H1 (cell line): ENCODE results near the gene ZXDA. TPM values are rescaled to one million over a fixed set of nuclear protein-coding genes. Genes with fewer than 3 reads are reported as not detected.
A peak's percentile ranks its signal among the peaks of the same experiment; 100 is the strongest.
"Not testable (repeated sequence)": the region's sequence is repeated elsewhere in the genome, so short reads cannot be mapped to it uniquely, and the experiment has no call there.

Experiments
- CTCF ChIA-PET: fragments of 300-600 bp; sonication (Branson Sonifier 250); formaldehyde crosslinking; loops from one replicate; lab custom pipeline; 2021; ENCODE audit not compliant: partially characterized antibody; lab: Charles Lee
- POLR2A ChIA-PET: fragments of 300-600 bp; sonication (Branson Sonifier 250); formaldehyde crosslinking; loops from one replicate; lab custom pipeline; 2021; ENCODE audit warnings: inconsistent platforms; ENCODE audit not compliant: partially characterized antibody; lab: Charles Lee
- DNase-seq, 2 experiments: peaks; one replicate each; pipeline versions ENCODE4 v3.0.0 to v3.0.0-alpha.2; 2010 to 2022; ENCODE audit warnings: low spot score in 2 of 2, low read depth in 1 of 2, mixed read lengths in 1 of 2
- FAIRE-seq: peaks from 2 replicates; lab custom pipeline; 2011; peaks lifted over from hg19 to GRCh38; lab: Jason Lieb, UNC
- H2AFZ ChIP-seq: 2 replicates; pipeline ENCODE4 v1.8.1; 2012; ENCODE audit warnings: low read length, inconsistent platforms
- H2AK5ac ChIP-seq: 2 replicates; pipeline ENCODE4 v1.6.1; 2013; ENCODE audit warnings: low read depth, low read length
- H2BK120ac ChIP-seq: replicated peaks from 2 replicates; pipeline ENCODE3; 2013; ENCODE audit warnings: low read depth, low read length, inconsistent platforms
- H2BK12ac ChIP-seq: 2 replicates; pipeline ENCODE4 v1.6.1; 2013; ENCODE audit warnings: low read depth, low read length
- H2BK15ac ChIP-seq: 2 replicates; pipeline ENCODE4 v1.6.1; 2013; ENCODE audit warnings: low read length
- H2BK20ac ChIP-seq: 2 replicates; pipeline ENCODE4 v1.6.1; 2013; ENCODE audit warnings: low read length
- H2BK5ac ChIP-seq: 2 replicates; pipeline ENCODE4 v1.6.1; 2013; ENCODE audit warnings: low read depth, low read length
- H3K14ac ChIP-seq: 2 replicates; pipeline ENCODE4 v1.6.1; 2013; ENCODE audit warnings: inconsistent platforms; ENCODE audit not compliant: insufficient read length
- H3K18ac ChIP-seq: 2 replicates; pipeline ENCODE4 v1.6.1; 2013; ENCODE audit warnings: low read length; ENCODE audit errors: extremely low read depth
- H3K23ac ChIP-seq: 2 replicates; pipeline ENCODE4 v1.6.1; 2013; ENCODE audit warnings: inconsistent platforms; ENCODE audit not compliant: insufficient read length
- H3K23me2 ChIP-seq: 2 replicates; pipeline ENCODE4 v1.6.1; 2013; ENCODE audit warnings: low read depth, low read length
- H3K27ac ChIP-seq: 2 replicates; pipeline ENCODE4 v1.6.1; 2011; ENCODE audit warnings: low read depth, low read length, inconsistent platforms
- H3K27me3 ChIP-seq, 4 experiments: replicated peaks in 1 of 4; 1 replicate in 1 of 4; 2 replicates in 3 of 4; pipeline versions ENCODE4 v1.6.1 to v1.8.1; 2011 to 2013; ENCODE audit warnings: low read length in 3 of 4, mild to moderate bottlenecking in 3 of 4, inconsistent platforms in 2 of 4, mixed read lengths in 2 of 4, moderate library complexity in 1 of 4; ENCODE audit not compliant: control insufficient read depth in 3 of 4, insufficient read depth in 3 of 4; ENCODE audit errors: extremely low read depth in 1 of 4
- H3K36me3 ChIP-seq, 4 experiments: 2 replicates each; pipeline versions ENCODE4 v1.6.1 to v1.8.1; 2011 to 2013; ENCODE audit warnings: mild to moderate bottlenecking in 4 of 4, low read length in 3 of 4, moderate library complexity in 2 of 4, control low read depth in 1 of 4, inconsistent platforms in 1 of 4; ENCODE audit not compliant: insufficient read depth in 4 of 4, control insufficient read depth in 2 of 4
- H3K4ac ChIP-seq: replicated peaks from 2 replicates; pipeline ENCODE3; 2013; ENCODE audit warnings: low read length, low read depth, mixed read lengths, inconsistent platforms; ENCODE audit not compliant: insufficient read length
- H3K4me1 ChIP-seq, 4 experiments: replicated peaks in 1 of 4; 1 replicate in 1 of 4; 2 replicates in 3 of 4; pipeline versions ENCODE4 v1.6.1 to v1.8.1; 2011 to 2013; ENCODE audit warnings: low read length in 3 of 4, inconsistent platforms in 2 of 4, mixed read lengths in 1 of 4; ENCODE audit not compliant: insufficient read depth in 4 of 4, control insufficient read depth in 3 of 4
- H3K4me2 ChIP-seq, 2 experiments: 2 replicates each; pipeline versions ENCODE4 v1.6.1 to v1.8.1; 2011 to 2013; ENCODE audit warnings: low read depth in 2 of 2, low read length in 2 of 2, control low read depth in 1 of 2, inconsistent platforms in 1 of 2, mild to moderate bottlenecking in 1 of 2; ENCODE audit not compliant: insufficient read depth in 1 of 2
- H3K4me3 ChIP-seq, 4 experiments: fragments of 200-600, 300-600 bp in 1 of 4; sonication (generic), shearing (Covaris generic), sonication (Bioruptor Twin) in 1 of 4; 2 replicates each; pipeline versions ENCODE4 v1.5.1 to v1.8.1; 2011 to 2016; ENCODE audit warnings: low read length in 4 of 4, low read depth in 3 of 4, control low read depth in 2 of 4, inconsistent platforms in 2 of 4, mild to moderate bottlenecking in 2 of 4, mixed read lengths in 1 of 4, moderate library complexity in 1 of 4; ENCODE audit not compliant: insufficient read depth in 2 of 4; ENCODE audit errors: extremely low read depth in 1 of 4
- H3K56ac ChIP-seq: replicated peaks from 2 replicates; pipeline ENCODE3; 2013; ENCODE audit warnings: low read depth, mild to moderate bottlenecking, mixed read lengths, low read length, inconsistent platforms; ENCODE audit not compliant: insufficient read length
- H3K79me1 ChIP-seq: 2 replicates; pipeline ENCODE4 v1.6.1; 2013; ENCODE audit warnings: low read depth, low read length, control low read depth
- H3K79me2 ChIP-seq, 2 experiments: 2 replicates each; pipeline versions ENCODE4 v1.6.1 to v1.8.1; 2012 to 2013; ENCODE audit warnings: low read length in 2 of 2, mild to moderate bottlenecking in 2 of 2, inconsistent platforms in 1 of 2; ENCODE audit not compliant: insufficient read depth in 2 of 2, control insufficient read depth in 1 of 2
- H3K9ac ChIP-seq, 4 experiments: replicated peaks in 1 of 4; 1 replicate in 1 of 4; 2 replicates in 3 of 4; pipeline versions ENCODE4 v1.6.1 to v1.8.1; 2011 to 2013; ENCODE audit warnings: low read depth in 3 of 4, low read length in 3 of 4, control low read depth in 2 of 4, mild to moderate bottlenecking in 2 of 4, moderate library complexity in 2 of 4, inconsistent platforms in 1 of 4; ENCODE audit errors: extremely low read depth in 1 of 4
- H3K9me3 ChIP-seq, 2 experiments: 2 replicates each; pipeline versions ENCODE4 v1.6.1 to v1.8.1; 2012 to 2013; ENCODE audit warnings: mild to moderate bottlenecking in 2 of 2, moderate library complexity in 2 of 2, control low read depth in 1 of 2, inconsistent platforms in 1 of 2, low read depth in 1 of 2, low read length in 1 of 2, mixed read lengths in 1 of 2; ENCODE audit not compliant: insufficient read depth in 2 of 2
- H4K20me1 ChIP-seq, 2 experiments: replicated peaks in 1 of 2; 2 replicates each; pipeline versions ENCODE3 to v1.8.1; 2011 to 2013; ENCODE audit warnings: inconsistent platforms in 2 of 2, low read length in 2 of 2, mild to moderate bottlenecking in 1 of 2; ENCODE audit not compliant: insufficient read depth in 2 of 2, control insufficient read depth in 1 of 2
- H4K5ac ChIP-seq: 2 replicates; pipeline ENCODE4 v1.6.1; 2013; ENCODE audit warnings: low read length, low read depth, mixed read lengths, inconsistent platforms; ENCODE audit not compliant: insufficient read length
- H4K8ac ChIP-seq: 2 replicates; pipeline ENCODE4 v1.8.0; 2013; ENCODE audit warnings: mild to moderate bottlenecking, moderate library complexity, low read length, inconsistent platforms; ENCODE audit not compliant: insufficient read depth; ENCODE audit errors: extremely low read depth
- H4K91ac ChIP-seq: replicated peaks from 2 replicates; pipeline ENCODE3; 2013; ENCODE audit warnings: low read length, mixed read lengths, inconsistent platforms; ENCODE audit not compliant: insufficient read length
- WGBS, 2 experiments: shearing (Covaris generic) in 1 of 2; methylation state at CpG; one replicate each; pipeline versions ENCODE4 v1.1.6 to v1.1.7; 2013 to 2015; ENCODE audit warnings: low lambda C conversion rate in 2 of 2, mixed read lengths in 2 of 2, inconsistent platforms in 1 of 2, low coverage in 1 of 2, missing lambda C conversion rate in 1 of 2; ENCODE audit not compliant: insufficient replicate concordance in 2 of 2, insufficient coverage in 1 of 2, insufficient read length in 1 of 2; ENCODE audit errors: extremely low coverage in 1 of 2, missing lambda C conversion rate in 1 of 2; 5-methylcytosine and 5-hydroxymethylcytosine counted together
- long read RNA-seq, 2 experiments: library from RNA in 1 of 2; library from capped mRNA in 1 of 2; stranded (forward); transcript quantifications; one replicate each; pipeline ENCODE4 v2.0.0, GENCODE V29; 2021; ENCODE audit warnings: inconsistent platforms in 1 of 2
- polyA minus RNA-seq, 3 experiments: library from RNA; depleted of rRNA, polyadenylated mRNA; stranded (reverse); fragments of >200 nt; gene quantifications; 1 replicate in 2 of 3; 2 replicates in 1 of 3; pipeline ENCODE4 v1.2.3, GENCODE V29; 2011
- polyA plus RNA-seq, 7 experiments: library from polyadenylated mRNA; depleted of rRNA in 3 of 7; stranded (reverse) in 5 of 7; unstranded in 2 of 7; fragments of >200 nt in 5 of 7; fragments of 200-250 nt in 2 of 7; gene quantifications; 1 replicate in 5 of 7; 2 replicates in 1 of 7; 4 replicates in 1 of 7; pipeline versions ENCODE4 v1.2.1 to v1.2.3, GENCODE V29; 2011 to 2013; ENCODE audit warnings: missing spikeins in 2 of 7, mixed read lengths in 2 of 7
- total RNA-seq: library from RNA; stranded (reverse); fragmentation: NEBNext Ultra II Directional; extraction: Animal tissue kit (Norgen Biotek cat#: 25700); gene quantifications from 2 replicates; pipeline ENCODE4 v1.2.1, GENCODE V29; 2021

ZXDA gene, protein sequence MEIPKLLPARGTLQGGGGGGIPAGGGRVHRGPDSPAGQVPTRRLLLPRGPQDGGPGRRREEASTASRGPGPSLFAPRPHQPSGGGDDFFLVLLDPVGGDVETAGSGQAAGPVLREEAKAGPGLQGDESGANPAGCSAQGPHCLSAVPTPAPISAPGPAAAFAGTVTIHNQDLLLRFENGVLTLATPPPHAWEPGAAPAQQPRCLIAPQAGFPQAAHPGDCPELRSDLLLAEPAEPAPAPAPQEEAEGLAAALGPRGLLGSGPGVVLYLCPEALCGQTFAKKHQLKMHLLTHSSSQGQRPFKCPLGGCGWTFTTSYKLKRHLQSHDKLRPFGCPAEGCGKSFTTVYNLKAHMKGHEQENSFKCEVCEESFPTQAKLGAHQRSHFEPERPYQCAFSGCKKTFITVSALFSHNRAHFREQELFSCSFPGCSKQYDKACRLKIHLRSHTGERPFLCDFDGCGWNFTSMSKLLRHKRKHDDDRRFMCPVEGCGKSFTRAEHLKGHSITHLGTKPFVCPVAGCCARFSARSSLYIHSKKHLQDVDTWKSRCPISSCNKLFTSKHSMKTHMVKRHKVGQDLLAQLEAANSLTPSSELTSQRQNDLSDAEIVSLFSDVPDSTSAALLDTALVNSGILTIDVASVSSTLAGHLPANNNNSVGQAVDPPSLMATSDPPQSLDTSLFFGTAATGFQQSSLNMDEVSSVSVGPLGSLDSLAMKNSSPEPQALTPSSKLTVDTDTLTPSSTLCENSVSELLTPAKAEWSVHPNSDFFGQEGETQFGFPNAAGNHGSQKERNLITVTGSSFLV
- not detected in 2 replicates for total RNA-seq
- polyA plus RNA-seq (2011; rRNA removed): not detected in 2 replicates
- not detected for polyA plus RNA-seq (2011; cell fraction: cytosol; rRNA removed)
- not detected for polyA plus RNA-seq (2011; cell fraction: nucleus; rRNA removed)
- not detected in 4 replicates for polyA plus RNA-seq (2012, experiment 1 of 2)
- not detected for polyA plus RNA-seq (2012, experiment 2 of 2)
- 0.36 TPM for polyA plus RNA-seq (2013, experiment 1 of 2)
- 0.26 TPM for polyA plus RNA-seq (2013, experiment 2 of 2)
- polyA minus RNA-seq (2011; rRNA and poly(A)+ RNA removed): not detected in 2 replicates
- not detected for polyA minus RNA-seq (2011; cell fraction: cytosol; rRNA and poly(A)+ RNA removed)
- polyA minus RNA-seq (2011; cell fraction: nucleus; rRNA and poly(A)+ RNA removed): not detected
- long read RNA-seq, experiment 1: 0 reads
- long read RNA-seq, experiment 2: 0 reads

DNA sequence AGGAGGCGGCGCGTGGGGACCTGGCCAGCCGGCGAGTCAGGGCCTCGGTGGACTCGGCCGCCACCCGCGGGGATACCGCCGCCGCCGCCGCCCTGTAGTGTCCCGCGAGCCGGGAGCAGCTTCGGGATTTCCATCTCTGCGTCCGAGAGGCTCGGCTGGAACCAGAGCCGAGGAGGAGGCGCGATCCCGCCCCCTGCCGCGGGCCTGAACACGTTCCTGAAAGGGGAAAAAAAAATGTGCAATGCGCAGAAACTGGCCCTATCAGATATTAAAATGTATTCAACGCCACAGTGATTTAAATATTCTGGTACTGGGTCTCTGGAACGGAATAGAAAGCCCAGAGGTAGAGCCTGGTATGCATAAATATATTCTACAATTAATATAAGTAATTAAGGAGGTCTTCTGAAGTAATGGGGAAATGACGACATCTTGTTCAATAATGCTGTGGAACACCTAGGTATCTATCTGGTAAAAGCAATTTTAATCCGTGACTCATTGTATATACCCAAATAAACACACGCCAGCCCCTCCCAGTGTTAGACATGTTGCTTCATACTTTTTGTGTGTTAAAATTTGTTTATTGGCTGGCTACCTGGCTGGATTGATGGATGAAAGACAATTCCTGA lies at the start of gene ZXDA:
Gene ZXDA, minus strand, starts transcription at position 172 of the 626 bp plus-strand sequence. Its CDS starts 38 bp downstream, at position 134.
- Histone ChIP-seq H3K4me3 (peak within 1 kb of the TSS in 1 of 4 experiments; percentile 13; a peak in 2 of 8 replicates), H3K9me3 (peaks cover 0 to 34% of the 10 kb centered on the region in 2 experiments; a peak in 2 of 4 replicates)
- H2BK15ac ChIP-seq, H2AFZ ChIP-seq, POLR2A ChIA-PET, H3K23me2 ChIP-seq, FAIRE-seq, H3K27ac ChIP-seq, DNase-seq, H3K79me1 ChIP-seq, H3K4ac ChIP-seq, H3K18ac ChIP-seq, H3K23ac ChIP-seq, H4K91ac ChIP-seq, H3K36me3 ChIP-seq, H3K14ac ChIP-seq, H3K9ac ChIP-seq, H3K79me2 ChIP-seq, H3K4me2 ChIP-seq, H2BK20ac ChIP-seq, H2BK12ac ChIP-seq, H2BK120ac ChIP-seq, H3K27me3 ChIP-seq, H4K5ac ChIP-seq, H4K8ac ChIP-seq, H3K4me1 ChIP-seq, H2BK5ac ChIP-seq, CTCF ChIA-PET, H2AK5ac ChIP-seq, H3K56ac ChIP-seq, H4K20me1 ChIP-seq: not testable (repeated sequence)
- WGBS, 2 experiments: 92% methylated on average over 4 of the region's 35 CpGs; no CpG with 5 or more reads in 1 of the 2 experiments
